Uterus (tissue), 2 donors: ENCODE measurements around the gene GCC1.

Experiments
- CTCF ChIP-seq, 4 experiments: fragments of 200-600 bp in 2 of 4; fragments of 450-650 bp in 2 of 4; sonication (generic) in 2 of 4; IDR thresholded peaks; one replicate each; pipeline ENCODE4 v1.5.1; 2016 to 2019; ENCODE audit warnings: antibody characterized with exemption in 4 of 4, mild to moderate bottlenecking in 2 of 4, moderate library complexity in 1 of 4
- POLR2A ChIP-seq, 2 donors: fragments of 450-650 bp; IDR thresholded peaks; one replicate each; pipeline ENCODE4 v1.6.1; 2016; ENCODE audit warnings: antibody characterized with exemption in 2 of 2, mild to moderate bottlenecking in 1 of 2, moderate library complexity in 1 of 2

GRCh38 chr7:127556404-127556803 lies 29.0 kb downstream of the GCC1 start:
- no peak for TF ChIP-seq CTCF (IDR thresholded peaks at IDR 0.05)
- TF ChIP-seq POLR2A (IDR thresholded peaks at IDR 0.05), result no peak
